WTC11 (cell line): ENCODE data around the gene PTPN5. TPM values are rescaled to one million over a fixed set of nuclear protein-coding genes. Genes with fewer than 3 reads are reported as not detected.

Experiments
- ATAC-seq: fragments of 200-7000 bp; cut with Tn5 transposase; 2 replicates; pipeline ENCODE4 v1.10.0; 2021; ENCODE audit warnings: mild to moderate bottlenecking, moderate library complexity
- CTCF ChIA-PET: fragments of 300-600 bp; sonication (Branson Sonifier 250); formaldehyde crosslinking; loops from one replicate; lab custom pipeline; 2021; ENCODE audit warnings: antibody characterized with exemption; lab: Charles Lee
- POLR2A ChIA-PET: fragments of 350-600 bp; sonication (Branson Sonifier 250); formaldehyde crosslinking; loops from one replicate; lab custom pipeline; 2021; ENCODE audit warnings: antibody characterized with exemption; lab: Charles Lee
- DNase-seq: peaks from one replicate; pipeline ENCODE4 v3.0.0; 2021; ENCODE audit warnings: low spot score
- H3K27ac Mint-ChIP-seq: 2 replicates; pipeline ENCODE4 v1.8.0; 2021; ENCODE audit warnings: mixed read lengths
- H3K27me3 Mint-ChIP-seq: 2 replicates; pipeline ENCODE4 v1.8.0; 2021; ENCODE audit warnings: low read depth, mild to moderate bottlenecking, moderate library complexity, mixed read lengths
- H3K36me3 Mint-ChIP-seq: 2 replicates; pipeline ENCODE4 v1.8.0; 2021; ENCODE audit warnings: mixed read lengths
- H3K4me1 Mint-ChIP-seq: 2 replicates; pipeline ENCODE4 v1.8.0; 2022; ENCODE audit warnings: mixed read lengths
- H3K4me3 Mint-ChIP-seq: 2 replicates; pipeline ENCODE4 v1.8.0; 2021; ENCODE audit warnings: mild to moderate bottlenecking, moderate library complexity, mixed read lengths
- H3K9me3 Mint-ChIP-seq: 2 replicates; pipeline ENCODE4 v1.8.0; 2021; ENCODE audit warnings: mixed read lengths
- AFF4 ChIP-seq: sonication (generic); formaldehyde crosslinking; IDR thresholded peaks from 2 replicates; pipeline ENCODE4 v1.8.1; 2023; ENCODE audit warnings: mild to moderate bottlenecking, missing genetic modification reagents, borderline replicate concordance
- ATF2 ChIP-seq: sonication (generic); formaldehyde crosslinking; IDR thresholded peaks from 2 replicates; pipeline ENCODE4 v1.8.1; 2022; ENCODE audit warnings: low read depth, missing genetic modification reagents, borderline replicate concordance
- E2F5 ChIP-seq: sonication (generic); formaldehyde crosslinking; IDR thresholded peaks from 2 replicates; pipeline ENCODE4 v1.8.1; 2022; ENCODE audit warnings: mild to moderate bottlenecking, moderate library complexity, missing genetic modification reagents
- EMX1 ChIP-seq: fragments of 250-450 bp; sonication (Bioruptor Pico); IDR thresholded peaks from 2 replicates; pipeline ENCODE4 v1.8.0; 2021; ENCODE audit warnings: mild to moderate bottlenecking
- ERG ChIP-seq: fragments of 250-450 bp; sonication (Bioruptor Pico); IDR thresholded peaks from 2 replicates; pipeline ENCODE4 v1.8.0; 2021; ENCODE audit warnings: mild to moderate bottlenecking
- FOXK1 ChIP-seq: sonication (generic); formaldehyde crosslinking; IDR thresholded peaks from 2 replicates; pipeline ENCODE4 v1.8.0; 2022; ENCODE audit warnings: mild to moderate bottlenecking, moderate library complexity, missing genetic modification reagents
- FOXP1 ChIP-seq: sonication (generic); formaldehyde crosslinking; IDR thresholded peaks from 2 replicates; pipeline ENCODE4 v1.8.0; 2022; ENCODE audit warnings: missing genetic modification reagents, mild to moderate bottlenecking, moderate library complexity, borderline replicate concordance
- IRF2 ChIP-seq: sonication (generic); formaldehyde crosslinking; IDR thresholded peaks from 2 replicates; pipeline ENCODE4 v1.8.0; 2022; ENCODE audit warnings: low read depth, missing genetic modification reagents, borderline replicate concordance
- JUN ChIP-seq: sonication (generic); formaldehyde crosslinking; IDR thresholded peaks from 2 replicates; pipeline ENCODE4 v1.8.0; 2023; ENCODE audit warnings: mild to moderate bottlenecking, missing genetic modification reagents
- MLX ChIP-seq: sonication (generic); formaldehyde crosslinking; IDR thresholded peaks from 2 replicates; pipeline ENCODE4 v1.8.1; 2023; ENCODE audit warnings: mild to moderate bottlenecking, missing genetic modification reagents, moderate library complexity
- NFATC4 ChIP-seq: fragments of 250-450 bp; sonication (Bioruptor Pico); IDR thresholded peaks from 2 replicates; pipeline ENCODE4 v1.9.0; 2021; ENCODE audit warnings: mild to moderate bottlenecking
- OVOL2 ChIP-seq: fragments of 250-450 bp; sonication (Bioruptor Pico); IDR thresholded peaks from 2 replicates; pipeline ENCODE4 v1.9.0; 2021; ENCODE audit warnings: mild to moderate bottlenecking, borderline replicate concordance
- PRDM15 ChIP-seq: sonication (generic); formaldehyde crosslinking; IDR thresholded peaks from 2 replicates; pipeline ENCODE4 v1.8.0; 2022; ENCODE audit warnings: missing genetic modification reagents
- SOX15 ChIP-seq: fragments of 250-450 bp; sonication (Bioruptor Pico); IDR thresholded peaks from 2 replicates; pipeline ENCODE4 v1.9.0; 2021; ENCODE audit warnings: mild to moderate bottlenecking
- TCF7 ChIP-seq: sonication (generic); formaldehyde crosslinking; IDR thresholded peaks from 2 replicates; pipeline ENCODE4 v1.8.0; 2022; ENCODE audit warnings: mild to moderate bottlenecking, low read depth, missing genetic modification reagents, moderate library complexity
- TEAD4 ChIP-seq: sonication (generic); formaldehyde crosslinking; IDR thresholded peaks from 2 replicates; pipeline ENCODE4 v1.8.0; 2022; ENCODE audit warnings: mild to moderate bottlenecking, missing genetic modification reagents
- TP53 ChIP-seq: sonication (generic); formaldehyde crosslinking; IDR thresholded peaks from 2 replicates; pipeline ENCODE4 v1.8.1; 2023; ENCODE audit warnings: mild to moderate bottlenecking, missing genetic modification reagents
- ZNF138 ChIP-seq: sonication (generic); formaldehyde crosslinking; conservative IDR thresholded peaks from 2 replicates; pipeline ENCODE4 v1.8.1; 2022; ENCODE audit warnings: mild to moderate bottlenecking, moderate library complexity, missing genetic modification reagents
- ZNF219 ChIP-seq: sonication (generic); formaldehyde crosslinking; IDR thresholded peaks from 2 replicates; pipeline ENCODE4 v1.8.0; 2023; ENCODE audit warnings: missing genetic modification reagents, mild to moderate bottlenecking, borderline replicate concordance
- ZNF232 ChIP-seq: sonication (generic); formaldehyde crosslinking; IDR thresholded peaks from 2 replicates; pipeline ENCODE4 v1.8.0; 2022; ENCODE audit warnings: mild to moderate bottlenecking, missing genetic modification reagents
- ZNF317 ChIP-seq: sonication (generic); formaldehyde crosslinking; IDR thresholded peaks from 2 replicates; pipeline ENCODE4 v1.8.1; 2023; ENCODE audit warnings: low read depth, mild to moderate bottlenecking, moderate library complexity, missing genetic modification reagents, borderline replicate concordance
- total RNA-seq: library from RNA; stranded (reverse); gene quantifications from 3 replicates; pipeline ENCODE4 v1.2.3, GENCODE V29; 2021

PTPN5 gene
- total RNA-seq, 1 experiment from 2014 or later, result 4.5 TPM

- ATAC-seq (no peak), DNase-seq (no peak)
- Mint-ChIP-seq H3K9me3 (no peaks in the 10 kb centered on the region), H3K27me3 (no peaks in the 10 kb centered on the region), H3K4me3 (no peak overlapping the region), H3K27ac (no peak overlapping the region), H3K36me3 (no peaks in the 10 kb centered on the region), H3K4me1 (peaks cover 10% of the 10 kb centered on the region)
- CTCF ChIA-PET, result interaction anchor here (1.8 to 3.1 kb wide), 2 partner anchors 13 to 16 kb away, joined by 6 to 16 read pairs; no protein-coding TSS in a partner anchor
- TF ChIP-seq MLX (CRISPR knock-in tag), result no peak
- no peak for TF ChIP-seq OVOL2 (CRISPR knock-in tag)
- no peak for TF ChIP-seq TP53 (CRISPR knock-in tag)
- no peak for TF ChIP-seq ERG (CRISPR knock-in tag)
- TF ChIP-seq ZNF232, result no peak
- no peak for TF ChIP-seq ZNF317 (CRISPR knock-in tag)
- TF ChIP-seq AFF4 (CRISPR knock-in tag), result no peak
- TF ChIP-seq TCF7 (CRISPR knock-in tag), result no peak
- POLR2A ChIA-PET, result interaction anchor here (0.5 kb wide), 1 partner anchor 960 kb away, joined by 5 read pairs; no protein-coding TSS in a partner anchor
Measured at GRCh38 chr11:18743900-18744514, 47.6 kb downstream of the PTPN5 start.

GRCh38 chr11:18743365-18743764, 48.2 kb downstream of the PTPN5 start:
- Mint-ChIP-seq H3K27ac (no peak overlapping the region), H3K36me3 (no peaks in the 10 kb centered on the region), H3K9me3 (no peaks in the 10 kb centered on the region), H3K4me1 (peaks cover 4% of the 10 kb centered on the region; the same call in 1 of the 2 replicates), H3K27me3 (no peaks in the 10 kb centered on the region), H3K4me3 (no peak overlapping the region)
- CTCF ChIA-PET, result interaction anchor here (1.0 to 3.1 kb wide), 3 partner anchors 12 to 22 kb away, joined by 4 to 16 read pairs (median 6); no protein-coding TSS in a partner anchor
- DNase-seq (no peak), ATAC-seq (no peak)
- POLR2A ChIA-PET, result interaction anchor here (0.6 kb wide), 1 partner anchor 373 kb away, joined by 4 read pairs; no protein-coding TSS in a partner anchor
- TF ChIP-seq FOXP1 (CRISPR knock-in tag), result no peak
- TF ChIP-seq IRF2, result no peak
- TF ChIP-seq SOX15, result no peak
- TF ChIP-seq ZNF219 (CRISPR knock-in tag), result no peak
- TF ChIP-seq PRDM15 (CRISPR knock-in tag), result no peak
- no peak for TF ChIP-seq TEAD4 (CRISPR knock-in tag)
- no peak for TF ChIP-seq ATF2
- no peak for TF ChIP-seq EMX1 (CRISPR knock-in tag)
- no peak for TF ChIP-seq JUN (CRISPR knock-in tag)
- TF ChIP-seq ZNF138 (CRISPR knock-in tag), result no peak
- no peak for TF ChIP-seq NFATC4 (CRISPR knock-in tag)
- TF ChIP-seq MLX (CRISPR knock-in tag), result no peak
- TF ChIP-seq E2F5, result no peak
- TF ChIP-seq FOXK1 (CRISPR knock-in tag), result no peak
